HG03064 (cell line): Measurements from ENCODE around the gene ERO1A.

Source experiments
- ATAC-seq: cut with Tn5 transposase; IDR thresholded peaks from one replicate; pipeline ENCODE4 v1.9.1; 2021; ENCODE audit warnings: low read depth; ENCODE audit not compliant: unreplicated experiment

The ERO1A gene

GRCh38 chr14:52609445-52610044 is 85.8 kb downstream of the ERO1A start:
- ATAC-seq, result no peak

GRCh38 chr14:52607061-52607460 is 88.3 kb downstream of the ERO1A start:
- no peak for ATAC-seq

GRCh38 chr14:52602131-52602530 is 93.2 kb downstream of the ERO1A start:
- no peak for ATAC-seq

GRCh38 chr14:52599974-52600373 is 95.4 kb downstream of the ERO1A start:
- no peak for ATAC-seq

GRCh38 chr14:52598568-52598967 is 96.8 kb downstream of the ERO1A start:
- ATAC-seq, result no peak

- ATAC-seq, result no peak
These were observed 98.5 kb downstream of the ERO1A start for GRCh38 chr14:52596861-52597260.

- ATAC-seq, result no peak
These were observed 99.0 kb downstream of the ERO1A start for GRCh38 chr14:52596320-52596719.

- ATAC-seq, result no peak
These were observed 105.0 kb downstream of the ERO1A start for GRCh38 chr14:52590318-52590717.
